NCI-H748 treated with DMSO at 0.1 percent for 48 hours (cell line): ENCODE results near the gene PKD2L1.

Source experiments
- DNase-seq: peaks from one replicate; lab custom pipeline; 2025; lab: John Stamatoyannopoulos, UW

The PKD2L1 gene

GRCh38 chr10:100356067-100357017 is 26.3 kb upstream of the PKD2L1 start:
- DNase-seq = no peak

- no peak for DNase-seq
Observed at GRCh38 chr10:100355086-100355485, 25.1 kb upstream of the PKD2L1 start.

- no peak for DNase-seq
Observed at GRCh38 chr10:100353770-100354485, 23.9 kb upstream of the PKD2L1 start.

GRCh38 chr10:100350914-100351485 is 21.0 kb upstream of the PKD2L1 start:
- no peak for DNase-seq

GRCh38 chr10:100349672-100350071 is 19.6 kb upstream of the PKD2L1 start:
- DNase-seq = no peak

- DNase-seq = no peak
Observed at GRCh38 chr10:100349087-100349486, 19.1 kb upstream of the PKD2L1 start.

GRCh38 chr10:100348389-100348927 is 18.4 kb upstream of the PKD2L1 start:
- DNase-seq = no peak

- no peak for DNase-seq
Observed at GRCh38 chr10:100347568-100348195, 17.7 kb upstream of the PKD2L1 start.

- peak; percentile 87 for DNase-seq
Observed at GRCh38 chr10:100346765-100347567, 16.9 kb upstream of the PKD2L1 start, which contains the start of gene SCD. TSS of gene SCD (plus strand) at chr10:100347233. CDS start at chr10:100347505, 272 bp downstream.

- peak; percentile 14 for DNase-seq
Observed at GRCh38 chr10:100346351-100346764, 16.3 kb upstream of the PKD2L1 start.

- DNase-seq = no peak
Observed at GRCh38 chr10:100345570-100346330, 15.7 kb upstream of the PKD2L1 start.

- no peak for DNase-seq
Observed at GRCh38 chr10:100344241-100344788, 14.3 kb upstream of the PKD2L1 start.

GRCh38 chr10:100342627-100342972 is 12.6 kb upstream of the PKD2L1 start:
- DNase-seq = no peak

- no peak for DNase-seq
Observed at GRCh38 chr10:100341953-100342626, 12.1 kb upstream of the PKD2L1 start.

GRCh38 chr10:100340948-100341847 is 11.2 kb upstream of the PKD2L1 start:
- no peak for DNase-seq

GRCh38 chr10:100339236-100339635 is 9.2 kb upstream of the PKD2L1 start:
- DNase-seq = no peak

- DNase-seq = no peak
Observed at GRCh38 chr10:100338434-100339036, 8.5 kb upstream of the PKD2L1 start.

- DNase-seq = no peak
Observed at GRCh38 chr10:100334762-100335161, 4.7 kb upstream of the PKD2L1 start.
